ENCODE results near the gene AGBL4. TPM values are rescaled to one million over a fixed set of nuclear protein-coding genes. Genes with fewer than 3 reads are reported as not detected.

Gene AGBL4
- total RNA-seq, 1 experiment from 2014 or later, result not detected

GRCh38 chr1:48693674-48694320 lies 1330.0 kb downstream of the AGBL4 start:
- no peak for DNase-seq
- Mint-ChIP-seq H3K36me3 (ENCODE audit: insufficient read depth, unreplicated experiment) (no peaks in the 10 kb centered on the region), H3K4me3 (ENCODE audit: unreplicated experiment) (no peak overlapping the region), H3K27ac (ENCODE audit: unreplicated experiment) (no peak overlapping the region), H3K4me1 (ENCODE audit: low read depth, unreplicated experiment) (no peaks in the 10 kb centered on the region), H3K9me3 (ENCODE audit: unreplicated experiment) (no peaks in the 10 kb centered on the region), H3K27me3 (ENCODE audit: insufficient read depth, unreplicated experiment) (peaks cover 8% of the 10 kb centered on the region)
- Histone ChIP-seq H3K36me3 (ENCODE audit: control insufficient read depth, insufficient read depth, low read length) (no peaks in the 10 kb centered on the region), H3K4me3 (ENCODE audit: low read depth, low read length) (no peak overlapping the region), H3K27me3 (replicated peaks; ENCODE audit: control insufficient read depth, insufficient read depth, low read length) (no peaks in the 10 kb centered on the region), H3K4me1 (no peaks in the 10 kb centered on the region), H3K9me3 (no peaks in the 10 kb centered on the region)
- TF ChIP-seq, protein P1, sequence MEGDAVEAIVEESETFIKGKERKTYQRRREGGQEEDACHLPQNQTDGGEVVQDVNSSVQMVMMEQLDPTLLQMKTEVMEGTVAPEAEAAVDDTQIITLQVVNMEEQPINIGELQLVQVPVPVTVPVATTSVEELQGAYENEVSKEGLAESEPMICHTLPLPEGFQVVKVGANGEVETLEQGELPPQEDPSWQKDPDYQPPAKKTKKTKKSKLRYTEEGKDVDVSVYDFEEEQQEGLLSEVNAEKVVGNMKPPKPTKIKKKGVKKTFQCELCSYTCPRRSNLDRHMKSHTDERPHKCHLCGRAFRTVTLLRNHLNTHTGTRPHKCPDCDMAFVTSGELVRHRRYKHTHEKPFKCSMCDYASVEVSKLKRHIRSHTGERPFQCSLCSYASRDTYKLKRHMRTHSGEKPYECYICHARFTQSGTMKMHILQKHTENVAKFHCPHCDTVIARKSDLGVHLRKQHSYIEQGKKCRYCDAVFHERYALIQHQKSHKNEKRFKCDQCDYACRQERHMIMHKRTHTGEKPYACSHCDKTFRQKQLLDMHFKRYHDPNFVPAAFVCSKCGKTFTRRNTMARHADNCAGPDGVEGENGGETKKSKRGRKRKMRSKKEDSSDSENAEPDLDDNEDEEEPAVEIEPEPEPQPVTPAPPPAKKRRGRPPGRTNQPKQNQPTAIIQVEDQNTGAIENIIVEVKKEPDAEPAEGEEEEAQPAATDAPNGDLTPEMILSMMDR (IDR thresholded peaks at IDR 0.05; ENCODE audit: insufficient read depth in 1 of 2, low read depth in 1 of 2, low read length in 1 of 2, severe bottlenecking in 1 of 2, unreplicated experiment in 1 of 2), result no peak
- POLR2A ChIA-PET, result no interaction called here
- intact Hi-C loops (cut with micrococcal nuclease; ENCODE audit: unreplicated experiment), result no loop called here
- BruUV-seq (replicated peaks), result no TSS peak
- CTCF ChIA-PET, result no interaction called here

DNA sequence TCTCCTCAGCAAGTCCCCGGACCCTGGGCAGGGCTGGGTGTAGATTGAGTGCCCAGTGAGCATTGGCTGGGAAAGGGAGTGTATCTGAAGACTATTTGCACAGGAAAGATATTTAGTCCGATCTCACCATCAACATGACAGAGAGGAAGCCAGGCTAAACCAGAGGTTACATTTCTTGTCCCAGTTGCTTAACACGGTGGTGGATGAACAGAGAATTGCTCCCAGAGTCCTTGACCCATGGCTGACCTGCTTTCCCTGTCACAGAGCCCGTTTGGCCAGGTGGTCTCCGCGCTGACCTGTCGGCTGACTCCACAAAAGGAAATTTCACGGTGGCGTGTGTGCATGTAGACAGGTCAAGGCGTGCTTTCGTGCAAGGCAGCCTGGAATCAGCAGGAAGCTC lies 1330.6 kb downstream of the AGBL4 start:
- ChIA-PET POLR2A (no interaction called here), CTCF (interaction anchor here (0.7 kb wide), 1 partner anchor 13 kb away, joined by 4 read pairs; no protein-coding TSS in a partner anchor)
- Mint-ChIP-seq H3K36me3 (ENCODE audit: insufficient read depth, unreplicated experiment) (no peaks in the 10 kb centered on the region), H3K4me3 (ENCODE audit: unreplicated experiment) (no peak overlapping the region), H3K27me3 (ENCODE audit: insufficient read depth, unreplicated experiment) (peaks cover 8% of the 10 kb centered on the region), H3K4me1 (ENCODE audit: low read depth, unreplicated experiment) (peaks cover 4% of the 10 kb centered on the region), H3K27ac (ENCODE audit: unreplicated experiment) (no peak overlapping the region), H3K9me3 (ENCODE audit: unreplicated experiment) (no peaks in the 10 kb centered on the region)
- no peak overlapping the region for H3K4me3 ChIP-seq (ENCODE audit: low read depth, low read length)
- BruUV-seq (replicated peaks), result no TSS peak
- H3K9me3 ChIP-seq, result no peaks in the 10 kb centered on the region
- TF ChIP-seq, protein P1 (IDR thresholded peaks at IDR 0.05; ENCODE audit: insufficient read depth in 1 of 2, low read depth in 1 of 2, low read length in 1 of 2, severe bottlenecking in 1 of 2, unreplicated experiment in 1 of 2), result no peak
- intact Hi-C loops (cut with micrococcal nuclease; ENCODE audit: unreplicated experiment), result no loop called here
- no peaks in the 10 kb centered on the region for H3K4me1 ChIP-seq
- no peaks in the 10 kb centered on the region for H3K27me3 ChIP-seq (replicated peaks; ENCODE audit: control insufficient read depth, insufficient read depth, low read length)
- no peaks in the 10 kb centered on the region for H3K36me3 ChIP-seq (ENCODE audit: control insufficient read depth, insufficient read depth, low read length)
- DNase-seq, result no peak

DNA sequence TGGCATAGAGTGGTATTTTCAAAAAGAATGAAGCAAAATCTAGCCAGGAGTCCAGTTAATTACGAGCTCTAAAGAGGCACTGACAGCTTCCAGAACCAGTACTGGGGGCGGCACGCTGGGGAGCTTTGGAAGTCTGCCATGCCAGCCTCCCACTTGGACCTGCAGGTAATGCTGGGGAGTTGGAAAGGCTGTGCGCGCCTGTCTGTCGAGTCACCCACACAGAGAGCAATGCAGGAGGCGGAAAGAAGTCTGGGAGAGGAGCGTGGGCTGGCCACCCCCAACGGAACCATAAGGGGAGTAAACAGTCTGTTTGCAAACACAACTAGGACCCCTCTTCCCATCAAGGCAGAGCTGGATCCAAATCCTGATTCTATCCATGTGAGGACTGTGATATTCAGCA lies 1331.5 kb downstream of the AGBL4 start:
- Histone ChIP-seq H3K36me3 (ENCODE audit: control insufficient read depth, insufficient read depth, low read length) (no peaks in the 10 kb centered on the region), H3K27me3 (replicated peaks; ENCODE audit: control insufficient read depth, insufficient read depth, low read length) (no peaks in the 10 kb centered on the region), H3K4me3 (ENCODE audit: low read depth, low read length) (no peak overlapping the region), H3K4me1 (no peaks in the 10 kb centered on the region), H3K9me3 (no peaks in the 10 kb centered on the region)
- TF ChIP-seq, protein P1 (IDR thresholded peaks at IDR 0.05; ENCODE audit: insufficient read depth in 1 of 2, low read depth in 1 of 2, low read length in 1 of 2, severe bottlenecking in 1 of 2, unreplicated experiment in 1 of 2), result no peak
- Mint-ChIP-seq H3K27ac (ENCODE audit: unreplicated experiment) (no peak overlapping the region), H3K36me3 (ENCODE audit: insufficient read depth, unreplicated experiment) (no peaks in the 10 kb centered on the region), H3K4me3 (ENCODE audit: unreplicated experiment) (no peak overlapping the region), H3K27me3 (ENCODE audit: insufficient read depth, unreplicated experiment) (peaks cover 8% of the 10 kb centered on the region), H3K9me3 (ENCODE audit: unreplicated experiment) (no peaks in the 10 kb centered on the region), H3K4me1 (ENCODE audit: low read depth, unreplicated experiment) (peaks cover 6% of the 10 kb centered on the region)
- intact Hi-C loops (cut with micrococcal nuclease; ENCODE audit: unreplicated experiment), result no loop called here
- BruUV-seq (replicated peaks), result no TSS peak
- no peak for DNase-seq
- ChIA-PET POLR2A (no interaction called here), CTCF (interaction anchor here (0.7 kb wide), 1 partner anchor 12 kb away, joined by 4 read pairs; no protein-coding TSS in a partner anchor)
